Ascending aorta (tissue), 2 donors: ENCODE data around the gene PLAAT4. TPM values are rescaled to one million over a fixed set of nuclear protein-coding genes. Genes with fewer than 3 reads are reported as not detected.

Experiments used
- DNase-seq, 2 donors: peaks; one replicate each; pipeline ENCODE4 v3.0.0-alpha.2; 2019; ENCODE audit warnings: low spot score in 2 of 2
- H3K27ac ChIP-seq, 2 donors: fragments of 200-600 bp; sonication (generic); one replicate each; pipeline ENCODE4 v1.5.1; 2016 to 2017; ENCODE audit warnings: mild to moderate bottlenecking in 1 of 2
- H3K27me3 ChIP-seq: fragments of 200-600 bp; sonication (generic); one replicate; pipeline ENCODE4 v1.5.1; 2017
- H3K36me3 ChIP-seq, 2 donors: fragments of 200-600 bp; sonication (generic); one replicate each; pipeline ENCODE4 v1.5.1; 2016
- H3K4me1 ChIP-seq, 2 donors: fragments of 200-600 bp; sonication (generic); one replicate each; pipeline ENCODE4 v1.5.1; 2016 to 2017; ENCODE audit warnings: mild to moderate bottlenecking in 1 of 2
- H3K4me3 ChIP-seq, 2 donors: fragments of 200-600 bp; sonication (generic); one replicate each; pipeline ENCODE4 v1.5.1; 2016 to 2017; ENCODE audit warnings: mild to moderate bottlenecking in 1 of 2
- H3K9me3 ChIP-seq, 2 donors: fragments of 200-600 bp; sonication (generic); one replicate each; pipeline ENCODE4 v1.5.1; 2016
- CTCF ChIP-seq, 3 experiments: fragments of 200-600 bp in 2 of 3; fragments of 450-650 bp in 1 of 3; sonication (generic) in 2 of 3; IDR thresholded peaks; one replicate each; pipeline ENCODE4 v1.5.1; 2016 to 2019; ENCODE audit warnings: antibody characterized with exemption in 3 of 3, mild to moderate bottlenecking in 1 of 3, moderate library complexity in 1 of 3
- intact Hi-C: fragments of 100-400 bp; cut with DNase I; formaldehyde crosslinking; loops from one replicate; pipeline ENCODE4 v1.15.1; 2023
- total RNA-seq: library from RNA; depleted of rRNA; stranded (reverse); fragments of >200 nt; gene quantifications from one replicate; pipeline ENCODE4 v1.1.0, GENCODE V29; 2016

Gene PLAAT4
- total RNA-seq, 1 donor from 2014 or later, result 1.1 TPM

GRCh38 chr11:63505857-63506528, 30.6 kb upstream of the PLAAT4 start, which contains the start of gene LGALS12:
Gene LGALS12, plus strand, starts transcription at chr11:63506084. Its CDS starts 375 bp downstream, at chr11:63506459.
- no peak for DNase-seq
- Histone ChIP-seq H3K9me3 (no peaks in the 10 kb centered on the region), H3K4me3 (no peak within 1 kb of the TSS), H3K4me1 (peaks cover 0 to 5% of the 10 kb centered on the region in 2 donors), H3K27me3 (no peaks in the 10 kb centered on the region), H3K36me3 (no peaks in the 10 kb centered on the region), H3K27ac (no peak within 1 kb of the TSS)
- intact Hi-C loops, result no loop called here
- TF ChIP-seq CTCF (IDR thresholded peaks at IDR 0.05), result no peak

GRCh38 chr11:63506876-63507275, 29.7 kb upstream of the PLAAT4 start:
- TF ChIP-seq CTCF (IDR thresholded peaks at IDR 0.05), result no peak
- H3K36me3 ChIP-seq, result no peaks in the 10 kb centered on the region
- intact Hi-C loops, result no loop called here

GRCh38 chr11:63507511-63507910, 29.1 kb upstream of the PLAAT4 start:
- DNase-seq, result no peak
- H3K4me3 ChIP-seq, result no peak overlapping the region
- no peaks in the 10 kb centered on the region for H3K9me3 ChIP-seq
- no peak for TF ChIP-seq CTCF (IDR thresholded peaks at IDR 0.05)
- H3K36me3 ChIP-seq, result no peaks in the 10 kb centered on the region
- intact Hi-C loops, result no loop called here
- H3K27ac ChIP-seq, result no peak overlapping the region
- peaks cover 0 to 5% of the 10 kb centered on the region in 2 donors for H3K4me1 ChIP-seq
- no peaks in the 10 kb centered on the region for H3K27me3 ChIP-seq

More at GRCh38 chr11:63506876-63507275, 29.7 kb upstream of the PLAAT4 start:
- Histone ChIP-seq H3K4me3 (no peak overlapping the region), H3K4me1 (peaks cover 0 to 5% of the 10 kb centered on the region in 2 donors), H3K27ac (no peak overlapping the region), H3K9me3 (no peaks in the 10 kb centered on the region), H3K27me3 (no peaks in the 10 kb centered on the region)
- no peak for DNase-seq

GRCh38 chr11:63508009-63508408, 28.6 kb upstream of the PLAAT4 start:
- peak in 1 of 3 experiments; percentile 23 for TF ChIP-seq CTCF (IDR thresholded peaks at IDR 0.05)
- DNase-seq, result no peak
- Histone ChIP-seq H3K36me3 (no peaks in the 10 kb centered on the region), H3K4me3 (no peak overlapping the region), H3K27ac (no peak overlapping the region), H3K9me3 (no peaks in the 10 kb centered on the region), H3K4me1 (peaks cover 0 to 5% of the 10 kb centered on the region in 2 donors), H3K27me3 (no peaks in the 10 kb centered on the region)
- intact Hi-C loops, result no loop called here

GRCh38 chr11:63508745-63509144, 27.9 kb upstream of the PLAAT4 start:
- Histone ChIP-seq H3K4me3 (no peak overlapping the region), H3K4me1 (peaks cover 0 to 5% of the 10 kb centered on the region in 2 donors), H3K9me3 (no peaks in the 10 kb centered on the region), H3K27ac (no peak overlapping the region), H3K36me3 (no peaks in the 10 kb centered on the region), H3K27me3 (no peaks in the 10 kb centered on the region)
- TF ChIP-seq CTCF (IDR thresholded peaks at IDR 0.05), result no peak
- intact Hi-C loops, result no loop called here
- no peak for DNase-seq
